Spleen (tissue), 7 donors: ENCODE results near the gene CEP63.

Experiments used
- POLR2AphosphoS5 ChIP-seq, 3 donors: sonication (generic); formaldehyde crosslinking; IDR thresholded peaks; one replicate each; pipeline ENCODE4 v1.5.1; 2017; ENCODE audit warnings: antibody characterized with exemption in 3 of 3
- TF ChIP-seq, protein P1 (sequence below), 11 experiments: fragments of 200-600 bp in 7 of 11; fragments of 450-650 bp in 4 of 11; sonication (generic) in 4 of 11; IDR thresholded peaks in 8 of 11; conservative IDR thresholded peaks in 3 of 11; 1 replicate in 7 of 11; 2 replicates in 4 of 11; pipeline versions ENCODE4 v1.4.0 to v1.8.0; 2016 to 2021; ENCODE audit warnings: antibody characterized with exemption in 11 of 11, inconsistent platforms in 4 of 11, mild to moderate bottlenecking in 1 of 11
- donor health status: DM: no; HTN: no; CAD: no; lungs with moderate emphysema.
- donor health status: DM: no; HTN: no; CAD: no.
- donor health status: DM: no; HTN: no; CAD: no.

DNA sequence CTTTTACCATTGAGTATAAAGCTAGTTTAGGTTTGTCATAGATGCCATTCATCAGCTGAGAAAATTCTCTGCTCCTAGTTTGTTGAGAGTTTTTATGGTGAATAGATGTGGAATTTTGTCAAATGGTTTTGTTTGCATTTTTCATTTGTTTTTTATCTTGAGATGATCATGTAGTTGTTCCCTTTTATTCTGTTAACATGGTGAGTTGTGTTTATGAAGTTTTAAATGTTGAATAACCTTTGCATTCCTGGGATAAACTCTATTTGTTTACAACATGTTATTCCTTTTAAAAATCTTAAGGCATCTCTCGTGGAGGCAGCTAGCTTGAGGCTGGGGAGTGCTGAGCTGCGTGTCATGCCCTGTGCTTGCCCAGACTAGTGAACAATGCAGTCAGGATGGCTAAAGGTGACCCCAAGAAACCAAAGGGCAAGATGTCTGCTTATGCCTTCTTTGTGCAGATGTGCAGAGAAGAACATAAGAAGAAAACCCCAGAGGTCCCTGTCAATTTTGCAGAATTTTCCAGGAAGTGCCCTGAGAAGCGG lies 48.6 kb upstream of the CEP63 start:
- TF ChIP-seq POLR2AphosphoS5 (IDR thresholded peaks at IDR 0.05) = no peak
- TF ChIP-seq, protein P1, sequence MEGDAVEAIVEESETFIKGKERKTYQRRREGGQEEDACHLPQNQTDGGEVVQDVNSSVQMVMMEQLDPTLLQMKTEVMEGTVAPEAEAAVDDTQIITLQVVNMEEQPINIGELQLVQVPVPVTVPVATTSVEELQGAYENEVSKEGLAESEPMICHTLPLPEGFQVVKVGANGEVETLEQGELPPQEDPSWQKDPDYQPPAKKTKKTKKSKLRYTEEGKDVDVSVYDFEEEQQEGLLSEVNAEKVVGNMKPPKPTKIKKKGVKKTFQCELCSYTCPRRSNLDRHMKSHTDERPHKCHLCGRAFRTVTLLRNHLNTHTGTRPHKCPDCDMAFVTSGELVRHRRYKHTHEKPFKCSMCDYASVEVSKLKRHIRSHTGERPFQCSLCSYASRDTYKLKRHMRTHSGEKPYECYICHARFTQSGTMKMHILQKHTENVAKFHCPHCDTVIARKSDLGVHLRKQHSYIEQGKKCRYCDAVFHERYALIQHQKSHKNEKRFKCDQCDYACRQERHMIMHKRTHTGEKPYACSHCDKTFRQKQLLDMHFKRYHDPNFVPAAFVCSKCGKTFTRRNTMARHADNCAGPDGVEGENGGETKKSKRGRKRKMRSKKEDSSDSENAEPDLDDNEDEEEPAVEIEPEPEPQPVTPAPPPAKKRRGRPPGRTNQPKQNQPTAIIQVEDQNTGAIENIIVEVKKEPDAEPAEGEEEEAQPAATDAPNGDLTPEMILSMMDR (IDR thresholded peaks at IDR 0.05 in 8 of 11, conservative IDR thresholded peaks at IDR 0.05 in 3 of 11) = no peak
